ENCODE data around the gene CNGA3. TPM values are rescaled to one million over a fixed set of nuclear protein-coding genes. Genes with fewer than 3 reads are reported as not detected.
A peak's percentile ranks its signal among the peaks of the same experiment; 100 is the strongest.
"Not testable (repeated sequence)": the region's sequence is repeated elsewhere in the genome, so short reads cannot be mapped to it uniquely, and the experiment has no call there.

CNGA3 gene
- total and polyA plus RNA-seq, 3 experiments from 2014 or later = not detected

DNA sequence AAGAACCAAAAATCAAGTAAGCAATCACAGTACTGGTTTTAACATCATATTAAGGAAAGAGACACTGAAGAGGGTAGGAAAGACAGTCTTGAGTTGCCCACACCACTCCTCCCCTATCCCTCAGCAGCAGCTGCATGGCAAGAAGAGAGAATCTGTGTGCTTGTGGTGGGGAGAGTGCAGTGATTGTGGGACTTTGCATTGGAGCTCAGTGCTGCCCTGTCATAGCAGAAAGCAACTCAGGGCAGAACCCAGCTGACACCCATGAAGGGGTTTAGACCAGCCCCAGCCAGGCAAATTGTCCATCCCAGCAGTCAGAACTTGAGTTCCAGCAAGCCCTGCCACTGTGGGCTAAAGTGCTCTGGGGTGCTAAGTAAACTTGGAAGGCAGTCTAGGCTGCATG is 57.6 kb downstream of the CNGA3 start:
- H3K36me3 Mint-ChIP-seq = peaks cover 0 to 1% (median 0%) of the 10 kb centered on the region in 3 donors
- no peak overlapping the region for H3K4me3 ChIP-seq (ENCODE audit: low read length)
- H3K4me3 Mint-ChIP-seq = no peak overlapping the region
- H3K27me3 ChIP-seq (ENCODE audit: insufficient read depth, low read length, poor library complexity, severe bottlenecking) = no peaks in the 10 kb centered on the region
- ChIA-PET POLR2A (no interaction called here), CTCF (no interaction called here)
- DNase-seq = no peak
- H3K36me3 ChIP-seq (ENCODE audit: insufficient read depth, low read length) = no peaks in the 10 kb centered on the region
- H3K4me1 ChIP-seq (ENCODE audit: insufficient read depth, low read length) = no peaks in the 10 kb centered on the region
- no peaks in the 10 kb centered on the region for H3K9me3 ChIP-seq (ENCODE audit: low read length)
- H3K4me1 Mint-ChIP-seq = peaks cover 0 to 7% (median 6%) of the 10 kb centered on the region in 3 donors
- no peak overlapping the region for H3K27ac Mint-ChIP-seq
- no peak overlapping the region for H3K27ac ChIP-seq (ENCODE audit: low read depth, low read length)
- peaks cover 8 to 29% of the 10 kb centered on the region in 2 donors for H3K27me3 Mint-ChIP-seq
- H3K9me3 Mint-ChIP-seq = no peaks in the 10 kb centered on the region

- Histone ChIP-seq H3K36me3 (ENCODE audit: insufficient read depth, low read length) (no peaks in the 10 kb centered on the region), H3K4me1 (ENCODE audit: insufficient read depth, low read length) (no peaks in the 10 kb centered on the region), H3K27ac (ENCODE audit: low read depth, low read length) (no peak overlapping the region), H3K9me3 (ENCODE audit: low read length) (no peaks in the 10 kb centered on the region), H3K27me3 (ENCODE audit: insufficient read depth, low read length, poor library complexity, severe bottlenecking) (no peaks in the 10 kb centered on the region), H3K4me3 (ENCODE audit: low read length) (no peak overlapping the region)
- Mint-ChIP-seq H3K4me1 (peaks cover 0 to 7% (median 6%) of the 10 kb centered on the region in 3 donors), H3K36me3 (peaks cover 0 to 1% (median 0%) of the 10 kb centered on the region in 3 donors), H3K4me3 (no peak overlapping the region), H3K9me3 (no peaks in the 10 kb centered on the region), H3K27me3 (peaks cover 7 to 22% of the 10 kb centered on the region in 2 donors), H3K27ac (no peak overlapping the region)
- ChIA-PET POLR2A (no interaction called here), CTCF (no interaction called here)
- DNase-seq = no peak
Measured at GRCh38 chr2:98404556-98405250, 58.4 kb downstream of the CNGA3 start.

DNA sequence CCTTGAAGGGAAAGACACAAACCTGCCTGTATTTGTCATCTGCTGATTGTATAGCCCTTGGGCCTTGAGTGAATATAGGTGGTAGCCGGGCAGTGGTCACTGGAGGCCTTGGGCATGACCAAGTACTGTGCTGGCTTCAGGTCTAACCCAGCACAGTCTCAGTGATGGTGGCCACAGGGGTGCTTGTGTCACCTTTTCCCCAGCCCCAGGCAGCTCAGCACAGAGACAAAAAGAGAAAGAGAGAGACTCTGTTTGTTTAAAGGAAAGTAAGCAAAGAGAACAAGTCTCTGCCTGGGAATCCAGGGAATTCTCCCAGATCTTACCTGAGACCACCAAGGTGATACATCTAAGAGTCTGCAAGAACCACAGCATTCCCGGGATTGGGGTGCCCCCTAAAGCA is 59.0 kb downstream of the CNGA3 start:
- no peak for DNase-seq
- ChIA-PET CTCF (no interaction called here), POLR2A (no interaction called here)
- H3K27me3 ChIP-seq (ENCODE audit: insufficient read depth, low read length, poor library complexity, severe bottlenecking) = no peaks in the 10 kb centered on the region
- H3K4me1 Mint-ChIP-seq = peaks cover 0 to 7% (median 6%) of the 10 kb centered on the region in 3 donors
- no peaks in the 10 kb centered on the region for H3K9me3 ChIP-seq (ENCODE audit: low read length)
- no peak overlapping the region for H3K27ac Mint-ChIP-seq
- H3K4me3 Mint-ChIP-seq = no peak overlapping the region
- no peak overlapping the region for H3K4me3 ChIP-seq (ENCODE audit: low read length)
- no peaks in the 10 kb centered on the region for H3K36me3 ChIP-seq (ENCODE audit: insufficient read depth, low read length)
- H3K9me3 Mint-ChIP-seq = no peaks in the 10 kb centered on the region
- H3K36me3 Mint-ChIP-seq = peaks cover 0 to 1% (median 0%) of the 10 kb centered on the region in 3 donors
- H3K27me3 Mint-ChIP-seq = peaks cover 6 to 18% of the 10 kb centered on the region in 2 donors
- no peak overlapping the region for H3K27ac ChIP-seq (ENCODE audit: low read depth, low read length)
- H3K4me1 ChIP-seq (ENCODE audit: insufficient read depth, low read length) = no peaks in the 10 kb centered on the region

- H3K36me3 Mint-ChIP-seq = peaks cover 0 to 3% (median 1%) of the 10 kb centered on the region in 3 donors
- Histone ChIP-seq H3K9me3 (ENCODE audit: low read length) (no peaks in the 10 kb centered on the region), H3K27me3 (ENCODE audit: insufficient read depth, low read length, poor library complexity, severe bottlenecking) (no peaks in the 10 kb centered on the region), H3K4me1 (ENCODE audit: insufficient read depth, low read length) (no peaks in the 10 kb centered on the region), H3K27ac (ENCODE audit: low read depth, low read length) (no peak overlapping the region), H3K4me3 (ENCODE audit: low read length) (no peak overlapping the region), H3K36me3 (ENCODE audit: insufficient read depth, low read length) (no peaks in the 10 kb centered on the region)
- DNase-seq = no peak
- peaks cover 1 to 4% of the 10 kb centered on the region in 2 donors for H3K27me3 Mint-ChIP-seq
- H3K4me3 Mint-ChIP-seq = no peak overlapping the region
- no peak overlapping the region for H3K27ac Mint-ChIP-seq
- CTCF ChIA-PET = no interaction called here
- POLR2A ChIA-PET = no interaction called here
- no peaks in the 10 kb centered on the region for H3K9me3 Mint-ChIP-seq
- H3K4me1 Mint-ChIP-seq = peaks cover 6% of the 10 kb centered on the region in 3 donors
Measured at GRCh38 chr2:98408155-98408554, 61.9 kb downstream of the CNGA3 start.

DNA sequence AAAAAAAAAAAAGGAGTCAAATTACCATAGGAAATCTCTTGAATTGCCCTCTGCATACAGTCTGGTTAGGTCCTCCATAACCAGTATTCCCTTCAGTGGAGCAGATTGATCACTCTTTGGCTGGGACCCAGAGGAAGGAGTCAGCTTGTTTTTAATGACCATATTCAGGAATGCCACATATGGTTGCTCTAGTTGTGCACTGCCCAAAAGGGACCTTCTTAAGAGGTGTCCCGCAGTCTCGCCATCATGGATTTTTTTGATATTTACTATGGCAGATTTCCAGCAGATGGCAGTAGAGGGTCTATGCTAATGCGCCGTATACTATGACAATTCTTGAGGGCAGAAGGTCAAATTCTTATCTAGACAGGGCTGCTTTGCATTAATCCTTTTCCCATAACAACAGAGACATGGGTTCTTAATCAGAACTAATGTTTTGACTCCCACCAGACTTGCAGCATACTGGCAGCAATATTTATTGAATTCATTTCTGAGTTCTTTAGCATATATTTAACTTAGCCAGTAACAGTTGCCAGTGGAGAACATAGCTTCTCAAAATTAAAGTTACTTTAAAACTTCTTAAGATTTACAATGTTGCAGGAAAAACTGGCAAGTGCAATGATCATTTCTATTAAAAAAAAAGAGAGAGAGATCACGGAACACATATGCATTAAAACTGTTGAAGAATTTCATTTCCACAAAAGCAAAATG is 66.6 kb downstream of the CNGA3 start:
- Histone ChIP-seq H3K27ac (ENCODE audit: low read depth, low read length) (no peak overlapping the region), H3K27me3 (ENCODE audit: insufficient read depth, low read length, poor library complexity, severe bottlenecking) (no peaks in the 10 kb centered on the region), H3K36me3 (ENCODE audit: insufficient read depth, low read length) (no peaks in the 10 kb centered on the region), H3K9me3 (ENCODE audit: low read length) (no peaks in the 10 kb centered on the region), H3K4me3 (ENCODE audit: low read length) (no peak overlapping the region), H3K4me1 (ENCODE audit: insufficient read depth, low read length) (no peaks in the 10 kb centered on the region)
- Mint-ChIP-seq H3K36me3 (peaks cover 0 to 3% (median 0%) of the 10 kb centered on the region in 3 donors), H3K4me3 (no peak overlapping the region), H3K9me3 (peaks cover 0 to 4% (median 0%) of the 10 kb centered on the region in 5 donors), H3K27me3 (peaks cover 0 to 6% of the 10 kb centered on the region in 2 donors), H3K4me1 (peaks cover 6 to 8% (median 6%) of the 10 kb centered on the region in 3 donors), H3K27ac (peak overlapping the region in 2 of 8 donors; percentile 15 to 58)
- CTCF ChIA-PET = interaction anchor here (0.5 to 2.2 kb wide), 21 partner anchors 10 to 189 kb away, joined by 3 to 10 read pairs (median 4); no protein-coding TSS in a partner anchor
- DNase-seq = peak; percentile 27 to 74 (median 56)
- POLR2A ChIA-PET = interaction anchor here (0.6 kb wide), 1 partner anchor 195 kb away, joined by 3 read pairs; the partner anchor contains the start of genes COA5 and UNC50

DNA sequence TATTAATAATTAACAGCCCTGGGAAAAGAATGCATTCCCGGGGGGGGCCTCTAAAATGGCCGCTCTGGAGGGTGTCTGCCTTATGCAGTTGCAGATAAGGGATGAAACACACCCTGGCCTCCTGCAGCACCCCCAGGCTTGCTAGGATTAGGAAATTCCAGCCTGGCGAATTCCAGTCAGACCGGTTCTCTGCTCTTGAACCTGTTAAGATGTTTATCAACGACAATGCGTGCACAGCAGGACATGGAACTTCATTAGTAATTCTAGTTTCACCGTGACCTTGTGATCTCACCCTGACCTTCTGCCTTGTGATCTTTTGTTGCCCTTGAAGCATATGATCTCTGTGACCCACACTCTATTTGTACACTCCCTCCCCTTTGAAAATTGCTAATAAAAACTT is 68.0 kb downstream of the CNGA3 start:
- H3K4me3 ChIP-seq (ENCODE audit: low read length); H3K4me1 Mint-ChIP-seq; DNase-seq; H3K36me3 Mint-ChIP-seq; H3K4me3 Mint-ChIP-seq; H3K36me3 ChIP-seq (ENCODE audit: insufficient read depth, low read length); H3K9me3 ChIP-seq (ENCODE audit: low read length); H3K27ac ChIP-seq (ENCODE audit: low read depth, low read length); POLR2A ChIA-PET; H3K27me3 Mint-ChIP-seq; H3K9me3 Mint-ChIP-seq; H3K27me3 ChIP-seq (ENCODE audit: insufficient read depth, low read length, poor library complexity, severe bottlenecking); H3K4me1 ChIP-seq (ENCODE audit: insufficient read depth, low read length): not testable (repeated sequence)
- H3K27ac Mint-ChIP-seq = peak overlapping the region in 1 of 8 donors; percentile 61
- CTCF ChIA-PET = interaction anchor here (1.4 kb wide), 2 partner anchors 70 to 73 kb away, joined by 6 to 9 read pairs; no protein-coding TSS in a partner anchor

- H3K27ac ChIP-seq (ENCODE audit: low read depth, low read length); H3K9me3 Mint-ChIP-seq; H3K4me3 Mint-ChIP-seq; H3K27me3 ChIP-seq (ENCODE audit: insufficient read depth, low read length, poor library complexity, severe bottlenecking); H3K9me3 ChIP-seq (ENCODE audit: low read length); H3K36me3 Mint-ChIP-seq; H3K36me3 ChIP-seq (ENCODE audit: insufficient read depth, low read length); POLR2A ChIA-PET; H3K4me1 Mint-ChIP-seq; H3K4me3 ChIP-seq (ENCODE audit: low read length); H3K27me3 Mint-ChIP-seq; H3K4me1 ChIP-seq (ENCODE audit: insufficient read depth, low read length): not testable (repeated sequence)
- DNase-seq = peak in 1 of 5 donors; percentile 16
- peak overlapping the region in 1 of 8 donors; percentile 58 for H3K27ac Mint-ChIP-seq
- CTCF ChIA-PET = interaction anchor here (0.7 to 1.7 kb wide), 5 partner anchors 31 to 102 kb away, joined by 3 to 5 read pairs (median 3); no protein-coding TSS in a partner anchor
Measured at GRCh38 chr2:98415719-98416248, 69.5 kb downstream of the CNGA3 start.

Measured in CD8-positive, alpha-beta memory T cell (primary cell).